Measurements from ENCODE around the gene RNF44.
A peak's percentile ranks its signal among the peaks of the same experiment; 100 is the strongest.

RNF44 gene

DNA sequence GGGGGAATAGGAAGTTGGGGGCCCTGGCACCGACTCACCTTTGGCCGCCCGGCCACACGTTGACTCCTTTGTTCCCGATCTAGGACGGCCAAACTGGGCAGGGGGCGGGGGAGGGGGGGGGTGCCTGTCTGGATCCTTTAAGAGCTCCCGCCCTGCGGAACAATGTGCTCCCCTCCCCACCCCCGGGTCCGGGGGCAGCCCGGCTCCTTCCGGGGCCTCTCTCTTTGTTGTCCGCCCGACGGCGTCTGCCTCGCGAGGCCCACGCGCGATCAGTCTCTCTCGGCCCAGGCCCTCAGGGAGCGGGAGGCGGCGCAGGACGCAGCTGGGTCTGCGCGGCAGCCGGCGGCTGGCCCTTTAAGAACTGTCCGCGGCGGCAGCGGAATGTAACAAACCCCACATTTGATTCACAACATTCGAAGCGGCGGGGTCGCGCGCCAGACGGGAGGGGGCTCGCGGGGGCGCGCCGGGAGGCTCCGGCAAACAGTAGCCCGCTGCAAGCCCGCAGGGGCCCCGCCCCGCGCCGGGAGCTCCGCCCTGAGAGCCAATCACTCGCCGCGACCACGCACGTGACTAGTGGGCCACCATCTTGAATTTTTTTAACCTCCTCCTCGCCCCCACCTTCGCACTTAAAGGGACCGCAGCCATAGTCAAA is at the start of gene RNF44:
Gene RNF44 (minus strand): TSS at position 501 of the 652 bp plus-strand sequence. CDS start 4,930 bp downstream, outside the sequence.
- peak; percentile 80 for DNase-seq (ENCODE audit: low spot score)

GRCh38 chr5:176583076-176583475 is 45.9 kb upstream of the RNF44 start:
- DNase-seq (ENCODE audit: low spot score): no peak

- no peak for DNase-seq (ENCODE audit: low spot score)
Measured at GRCh38 chr5:176581361-176581760, 44.2 kb upstream of the RNF44 start.

DNA sequence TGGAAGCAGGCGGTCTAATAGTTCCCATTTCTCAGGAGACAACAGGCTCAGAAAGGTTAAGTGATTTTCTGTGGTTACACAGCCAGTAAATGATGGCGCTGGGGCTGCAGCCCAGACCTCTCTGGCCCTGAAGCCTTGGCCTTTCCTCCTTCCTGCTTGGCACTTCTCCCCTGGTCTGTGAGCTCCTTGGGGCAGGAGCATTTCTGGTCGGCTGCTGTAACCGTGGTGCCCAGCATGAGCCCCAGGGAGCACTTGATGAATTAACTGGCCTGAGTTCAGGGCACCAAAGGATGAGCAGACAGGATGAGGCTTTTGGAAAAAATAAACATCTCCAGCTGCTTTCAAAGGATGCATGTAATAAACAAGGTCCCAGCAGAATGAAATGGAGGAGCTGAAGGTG is 42.1 kb upstream of the RNF44 start:
- DNase-seq (ENCODE audit: low spot score): no peak

DNA sequence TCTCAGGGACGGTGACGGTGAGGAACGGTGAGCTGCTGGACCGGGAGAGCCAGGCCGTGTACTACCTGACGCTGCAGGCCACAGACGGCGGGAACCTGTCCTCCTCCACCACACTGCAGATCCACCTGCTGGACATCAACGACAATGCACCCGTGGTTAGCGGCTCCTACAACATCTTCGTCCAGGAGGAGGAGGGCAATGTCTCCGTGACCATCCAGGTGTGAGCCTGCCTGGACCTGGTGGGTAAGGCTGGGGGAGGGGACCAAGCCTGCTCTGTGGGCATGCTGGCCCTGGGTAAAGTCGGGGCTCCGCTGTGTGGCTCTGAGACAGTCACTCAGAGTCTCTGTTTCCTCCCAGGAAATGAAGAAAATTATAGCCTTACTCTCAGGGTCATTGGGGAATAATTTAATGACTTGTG is 41.2 kb upstream of the RNF44 start:
- no peak for DNase-seq (ENCODE audit: low spot score)

- no peak for DNase-seq (ENCODE audit: low spot score)
Measured at GRCh38 chr5:176577312-176578176, 40.3 kb upstream of the RNF44 start.

DNA sequence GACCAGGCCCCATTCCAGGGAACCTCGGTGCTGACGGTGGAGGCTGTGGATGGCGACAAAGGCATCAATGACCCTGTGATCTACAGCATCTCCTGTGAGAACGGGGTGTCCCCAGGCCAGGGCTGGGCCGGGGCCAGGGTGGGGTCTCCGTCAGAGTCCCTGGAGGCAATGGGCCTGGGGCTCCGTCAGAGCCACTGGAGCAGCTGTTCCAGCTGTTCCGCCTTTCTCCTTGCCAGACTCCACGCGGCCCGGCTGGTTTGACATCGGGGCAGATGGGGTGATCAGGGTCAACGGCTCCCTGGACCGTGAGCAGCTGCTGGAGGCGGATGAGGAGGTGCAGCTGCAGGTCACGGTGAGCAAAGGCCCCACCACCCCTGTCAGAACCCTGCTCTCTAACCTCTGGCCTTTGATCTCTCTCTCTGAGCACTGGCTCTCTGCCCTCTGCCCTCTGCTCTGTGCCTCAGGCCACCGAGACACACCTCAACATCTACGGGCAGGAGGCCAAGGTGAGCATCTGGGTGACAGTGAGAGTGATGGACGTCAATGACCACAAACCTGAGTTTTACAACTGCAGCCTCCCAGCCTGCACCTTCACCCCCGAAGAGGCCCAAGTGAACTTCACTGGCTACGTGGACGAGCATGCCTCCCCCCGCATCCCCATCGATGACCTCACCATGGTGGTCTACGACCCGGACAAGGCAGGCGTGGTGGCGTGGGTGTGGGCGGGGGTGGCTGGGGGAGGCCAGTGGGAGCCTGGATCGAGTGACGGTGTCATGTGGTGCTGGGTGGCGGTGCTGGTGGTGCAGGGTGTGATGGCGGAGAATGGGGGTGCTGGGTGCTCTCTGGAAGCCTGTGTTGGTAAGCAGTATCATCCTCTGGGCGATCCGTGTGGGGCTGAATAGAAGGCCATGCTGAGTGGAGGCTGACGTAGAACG is 38.6 kb upstream of the RNF44 start:
- no peak for DNase-seq (ENCODE audit: low spot score)

- no peak for DNase-seq (ENCODE audit: low spot score)
Measured at GRCh38 chr5:176575066-176575465, 37.9 kb upstream of the RNF44 start.

DNA sequence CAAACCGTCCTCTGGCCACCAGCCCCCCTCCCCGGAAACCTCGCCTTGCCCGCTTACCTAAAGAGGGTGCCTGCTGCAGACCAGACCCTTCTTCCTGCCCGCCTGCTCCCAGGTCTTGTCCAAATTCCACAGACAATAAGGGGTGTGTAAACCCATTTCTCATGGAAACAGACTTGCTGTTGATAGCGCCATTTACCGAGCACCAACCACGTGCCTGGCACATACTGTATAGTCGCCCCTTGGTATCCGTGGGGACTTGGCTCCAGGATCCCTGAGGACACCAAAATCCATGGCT is 37.0 kb upstream of the RNF44 start:
- DNase-seq (ENCODE audit: low spot score): no peak

- no peak for DNase-seq (ENCODE audit: low spot score)
Measured at GRCh38 chr5:176573564-176574296, 36.5 kb upstream of the RNF44 start.

GRCh38 chr5:176570044-176570443 is 32.8 kb upstream of the RNF44 start:
- DNase-seq (ENCODE audit: low spot score): no peak

DNA sequence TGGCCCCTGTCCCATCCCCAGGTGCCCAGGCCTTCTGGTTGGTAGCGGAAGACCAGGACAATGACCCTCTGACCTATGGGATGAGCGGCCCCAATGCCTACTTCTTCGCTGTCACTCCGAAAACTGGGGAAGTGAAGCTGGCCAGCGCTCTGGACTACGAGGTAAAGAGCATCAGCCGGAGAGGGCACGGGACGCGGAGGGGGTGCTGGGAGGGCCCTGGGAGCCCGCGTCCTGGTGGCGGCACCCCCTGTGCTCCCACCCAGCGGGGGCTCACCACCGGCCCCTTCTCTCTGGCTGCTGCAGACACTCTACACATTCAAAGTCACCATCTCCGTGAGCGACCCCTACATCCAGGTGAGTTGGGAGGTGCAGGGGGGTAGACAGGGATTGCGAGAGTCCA is 31.5 kb upstream of the RNF44 start:
- no peak for DNase-seq (ENCODE audit: low spot score)

GRCh38 chr5:176565760-176566288 is 28.6 kb upstream of the RNF44 start:
- DNase-seq (ENCODE audit: low spot score): no peak

GRCh38 chr5:176564002-176564401 is 26.8 kb upstream of the RNF44 start:
- DNase-seq (ENCODE audit: low spot score): no peak

DNA sequence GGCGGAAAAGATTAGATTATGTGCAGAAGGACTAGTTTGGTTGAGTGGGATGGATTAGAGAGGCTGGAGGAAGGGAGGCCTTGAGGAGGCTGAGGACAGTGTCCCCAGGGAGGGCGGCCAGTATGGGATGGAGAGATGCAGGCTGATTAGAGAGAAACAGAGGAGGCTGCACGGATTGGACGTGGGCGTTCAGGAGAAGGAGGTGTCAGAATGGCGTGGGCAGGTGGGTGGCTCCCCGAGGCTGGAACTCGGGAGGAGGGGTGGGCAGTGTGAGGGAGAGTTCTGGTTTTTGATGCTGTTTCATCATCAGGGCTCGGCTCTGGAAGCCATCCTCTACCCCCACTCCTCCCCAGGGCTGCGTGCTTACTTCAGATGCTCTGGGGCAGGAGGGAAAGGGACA is 25.0 kb upstream of the RNF44 start:
- no peak for DNase-seq (ENCODE audit: low spot score)

DNA sequence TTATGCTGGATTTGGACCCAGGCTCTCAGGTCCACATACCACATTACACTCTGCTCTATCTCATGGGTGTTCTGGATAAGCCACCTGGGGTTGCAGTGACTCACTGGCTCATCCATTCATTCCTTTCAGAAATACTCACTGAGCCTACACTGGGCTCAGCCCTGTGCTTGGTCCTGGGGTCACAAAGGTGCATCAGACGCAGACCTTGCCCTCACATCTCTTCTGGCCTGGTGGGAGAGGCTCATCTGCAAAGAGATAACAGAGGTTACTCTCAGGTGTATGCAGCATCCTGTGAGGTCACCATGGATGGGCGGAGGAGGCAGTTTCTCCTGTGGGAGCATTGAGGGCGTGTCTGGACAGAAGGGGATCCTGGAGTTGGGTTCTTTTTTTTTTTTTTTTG is 24.1 kb upstream of the RNF44 start:
- no peak for DNase-seq (ENCODE audit: low spot score)

- no peak for DNase-seq (ENCODE audit: low spot score)
Measured at GRCh38 chr5:176560364-176560763, 23.2 kb upstream of the RNF44 start.

DNA sequence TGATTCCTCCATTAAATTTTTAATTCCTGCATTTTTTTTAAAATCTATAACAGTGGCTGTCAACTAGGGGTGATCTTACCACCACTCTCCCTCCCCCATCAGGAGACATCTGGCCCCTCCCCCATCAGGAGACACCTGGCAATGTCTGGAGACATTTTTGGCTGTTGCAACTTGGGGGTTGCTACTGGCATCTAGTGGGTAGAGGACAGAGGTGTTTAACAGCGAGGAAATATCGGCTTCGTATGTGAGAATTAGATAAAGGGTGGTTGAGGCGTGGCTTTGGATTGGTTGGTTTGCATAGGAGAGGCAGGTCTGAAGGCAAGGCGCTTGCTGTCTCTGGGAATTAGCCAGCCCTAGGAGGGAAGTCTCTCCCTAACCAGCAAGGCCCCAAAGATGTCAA is 22.5 kb upstream of the RNF44 start:
- no peak for DNase-seq (ENCODE audit: low spot score)

DNA sequence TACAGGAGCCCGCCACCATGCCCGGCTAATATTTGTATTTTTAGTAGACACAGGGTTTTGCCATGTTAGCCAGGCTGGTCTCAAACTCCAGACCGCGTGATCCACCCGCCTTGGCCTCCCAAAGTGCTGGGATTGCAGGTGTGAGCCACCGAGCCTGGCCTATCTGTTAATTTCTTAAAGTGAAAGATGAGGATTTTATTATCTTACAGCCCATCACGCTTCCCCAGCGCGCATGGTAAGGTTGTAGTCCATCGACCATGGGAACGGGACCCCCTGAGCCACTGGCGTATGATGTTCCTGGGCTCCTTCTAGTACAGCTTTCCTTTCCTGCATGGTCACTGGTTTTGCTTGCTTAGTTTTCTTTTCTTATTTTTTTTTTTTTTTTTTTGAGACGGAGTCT is 20.6 kb upstream of the RNF44 start:
- DNase-seq (ENCODE audit: low spot score): no peak

DNA sequence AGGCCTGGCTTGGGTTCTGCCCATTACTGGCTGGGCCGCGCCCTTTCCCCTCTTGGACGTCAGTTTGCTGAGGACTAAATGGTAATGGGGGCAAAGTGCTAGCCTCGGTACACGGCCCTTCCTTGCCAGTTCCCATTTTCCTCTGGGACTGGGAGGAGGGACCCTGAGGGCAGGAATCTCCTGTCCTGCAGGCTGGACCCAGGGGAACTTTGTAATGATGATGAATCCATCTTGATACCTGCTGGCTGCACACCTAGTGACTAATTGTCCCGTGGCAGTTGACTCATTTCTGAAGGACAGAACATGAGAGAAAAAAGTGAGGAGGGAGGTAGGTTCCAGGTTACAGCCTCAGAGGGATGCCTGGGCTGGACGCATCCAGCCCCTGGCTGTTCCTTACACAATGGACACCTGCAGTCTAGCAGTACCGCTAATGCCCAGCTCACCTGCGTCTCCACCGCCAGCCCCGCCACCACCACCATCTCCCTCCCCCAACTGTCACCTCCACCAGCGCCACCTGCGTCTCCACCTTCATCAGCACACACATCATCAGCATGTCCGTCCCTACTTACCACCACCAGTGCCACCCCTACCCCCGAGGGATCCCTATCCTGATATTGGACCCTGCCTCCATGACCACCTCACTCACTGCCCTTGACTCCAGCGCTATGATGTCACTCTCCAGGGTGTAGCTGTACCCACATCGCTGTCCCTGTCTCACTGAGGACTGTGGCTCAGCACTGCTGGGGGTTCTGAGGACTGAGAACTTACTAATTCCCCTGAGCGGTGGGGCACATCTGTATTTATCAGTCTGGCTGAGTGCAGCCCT is 16.3 kb upstream of the RNF44 start:
- no peak for DNase-seq (ENCODE audit: low spot score)

- no peak for DNase-seq (ENCODE audit: low spot score)
Measured at GRCh38 chr5:176552332-176552869, 15.2 kb upstream of the RNF44 start.

Data from COLO829 (cell line).